VCaP (cell line): ENCODE data around the gene ZNF804B.

Experiments used
- H3K27ac ChIP-seq: fragments of 450-650 bp; 2 replicates; pipeline ENCODE4 v1.5.1; 2017
- CTCF ChIP-seq: fragments of 450-650 bp; conservative IDR thresholded peaks from 2 replicates; pipeline ENCODE4 v1.5.1; 2017; ENCODE audit warnings: mild to moderate bottlenecking, moderate library complexity

ZNF804B gene

GRCh38 chr7:88964418-88964817 lies 204.9 kb downstream of the ZNF804B start:
- TF ChIP-seq CTCF = no peak
- H3K27ac ChIP-seq = no peak overlapping the region

- no peak overlapping the region for H3K27ac ChIP-seq
These were observed 205.9 kb downstream of the ZNF804B start for GRCh38 chr7:88965371-88965770.

GRCh38 chr7:88967432-88967831 lies 207.9 kb downstream of the ZNF804B start:
- no peak for TF ChIP-seq CTCF
- no peak overlapping the region for H3K27ac ChIP-seq

More at GRCh38 chr7:88965371-88965770, 205.9 kb downstream of the ZNF804B start:
- TF ChIP-seq CTCF = no peak

GRCh38 chr7:88969167-88969566 lies 209.7 kb downstream of the ZNF804B start:
- TF ChIP-seq CTCF = no peak
- no peak overlapping the region for H3K27ac ChIP-seq

GRCh38 chr7:88985295-88985694 lies 225.8 kb downstream of the ZNF804B start:
- H3K27ac ChIP-seq = no peak overlapping the region
- no peak for TF ChIP-seq CTCF

GRCh38 chr7:89001306-89001705 lies 241.8 kb downstream of the ZNF804B start:
- TF ChIP-seq CTCF = no peak
- no peak overlapping the region for H3K27ac ChIP-seq

- H3K27ac ChIP-seq = no peak overlapping the region
- no peak for TF ChIP-seq CTCF
These were observed 243.8 kb downstream of the ZNF804B start for GRCh38 chr7:89002981-89003956.
